NCI-H345 (cell line): Measurements from ENCODE around the gene TMEM39A.

Experiments
- DNase-seq: peaks from one replicate; lab custom pipeline; 2025; lab: John Stamatoyannopoulos, UW

Gene TMEM39A

DNA sequence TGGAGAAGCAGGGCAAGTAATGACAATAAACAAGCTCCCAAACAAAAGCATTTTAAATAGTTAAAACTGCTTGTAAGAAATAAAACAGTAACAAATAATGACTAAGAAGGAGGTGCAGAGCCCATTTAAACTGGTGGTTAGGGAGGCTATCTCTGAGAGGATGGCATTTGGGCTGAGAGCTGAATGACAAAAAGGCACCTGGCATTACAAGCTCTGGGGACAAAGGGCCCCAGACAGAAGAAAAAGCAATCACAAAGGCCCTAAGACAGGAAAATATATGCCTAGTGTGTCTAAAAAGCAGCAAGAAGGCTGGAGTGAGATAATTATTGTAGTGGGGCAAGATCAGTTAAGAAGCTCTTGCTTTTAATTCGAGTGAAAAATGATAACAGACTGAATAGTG, 9.6 kb downstream of the TMEM39A start:
- no peak for DNase-seq

- DNase-seq = no peak
Measured at GRCh38 chr3:119444590-119444989, 18.8 kb downstream of the TMEM39A start.

- DNase-seq = no peak
Measured at GRCh38 chr3:119443179-119443578, 20.2 kb downstream of the TMEM39A start.

GRCh38 chr3:119437691-119438258, 25.6 kb downstream of the TMEM39A start:
- DNase-seq = no peak

- DNase-seq = no peak
Measured at GRCh38 chr3:119436977-119437376, 26.4 kb downstream of the TMEM39A start.

DNA sequence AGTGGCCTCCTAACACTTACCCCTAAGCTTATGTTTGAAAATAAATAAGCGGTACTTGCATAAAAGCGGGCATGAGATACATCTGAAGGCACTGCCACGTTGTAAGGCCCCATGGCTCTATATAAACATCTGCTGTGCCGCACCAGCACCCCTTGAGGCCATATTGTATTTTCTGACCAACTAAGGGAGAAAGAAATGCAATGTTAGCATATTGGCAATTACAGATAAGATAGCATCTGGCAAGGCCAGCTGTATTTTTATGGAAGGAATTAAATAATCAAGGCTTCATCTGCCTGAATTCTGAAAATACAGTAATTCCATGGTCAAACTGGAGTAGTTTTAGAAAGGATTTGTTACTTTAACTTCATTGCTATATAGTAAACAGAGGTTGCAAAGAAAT, 28.7 kb downstream of the TMEM39A start:
- DNase-seq = no peak

- no peak for DNase-seq
Measured at GRCh38 chr3:119433613-119434325, 29.6 kb downstream of the TMEM39A start.

DNA sequence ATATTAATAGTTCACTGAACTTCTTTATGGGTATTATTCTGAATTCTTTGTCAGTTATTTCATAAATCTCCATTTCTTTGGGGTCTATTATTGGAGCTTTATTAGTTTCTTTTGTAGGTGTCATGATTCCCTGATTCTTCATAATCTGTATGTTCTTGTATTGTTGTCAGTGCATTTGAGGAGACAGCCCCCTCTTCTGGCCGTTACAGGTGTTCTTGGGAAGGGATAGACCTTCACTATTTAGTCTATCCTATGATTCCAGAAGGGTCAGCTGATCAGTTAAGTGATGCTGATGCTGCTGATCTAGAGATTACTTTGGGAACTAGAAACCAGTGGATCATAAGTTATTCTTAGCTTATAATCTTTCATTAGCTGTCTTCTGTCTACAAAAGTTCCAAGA, 34.9 kb downstream of the TMEM39A start:
- no peak for DNase-seq

- DNase-seq = no peak
Measured at GRCh38 chr3:119427669-119428068, 35.7 kb downstream of the TMEM39A start.

DNA sequence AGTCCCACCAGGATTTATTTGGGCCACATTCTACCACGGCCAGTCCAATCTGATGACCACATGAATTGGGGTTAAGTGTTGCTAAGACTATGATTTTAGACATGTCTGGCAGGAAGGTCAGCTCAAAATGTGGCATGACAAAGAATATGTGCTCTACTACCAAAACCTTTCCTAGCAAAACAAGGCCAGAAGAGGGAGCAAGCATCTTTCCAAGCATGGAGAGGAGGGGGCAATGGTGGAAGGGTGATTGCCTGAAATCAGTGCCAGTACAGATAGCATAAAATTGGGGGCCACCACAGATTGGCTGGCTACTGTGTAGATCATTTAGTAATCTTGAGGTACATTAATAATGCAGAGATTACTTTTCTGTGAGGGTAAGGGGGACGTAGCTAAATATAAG, 43.2 kb downstream of the TMEM39A start:
- no peak for DNase-seq

DNA sequence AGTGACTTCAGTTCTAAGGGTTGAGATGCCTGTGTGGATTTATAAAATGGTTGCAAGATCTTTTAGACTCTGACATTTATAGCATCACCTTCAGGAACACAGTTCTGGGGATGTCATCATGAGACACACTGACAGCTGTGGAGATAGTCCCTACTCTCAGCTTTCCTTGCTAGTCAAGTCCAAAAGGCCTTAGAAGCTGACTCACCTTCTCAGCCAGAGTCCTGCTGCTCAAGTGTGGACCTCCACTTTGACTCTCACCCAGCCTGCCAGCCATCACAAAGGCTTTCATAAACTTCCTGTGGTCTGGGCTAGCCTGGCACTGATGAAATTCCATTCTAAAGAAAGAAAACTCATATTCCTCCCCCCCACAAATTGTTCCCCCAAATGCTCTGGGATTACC, 44.8 kb downstream of the TMEM39A start:
- DNase-seq = no peak

GRCh38 chr3:119417771-119418512, 45.5 kb downstream of the TMEM39A start:
- no peak for DNase-seq

DNA sequence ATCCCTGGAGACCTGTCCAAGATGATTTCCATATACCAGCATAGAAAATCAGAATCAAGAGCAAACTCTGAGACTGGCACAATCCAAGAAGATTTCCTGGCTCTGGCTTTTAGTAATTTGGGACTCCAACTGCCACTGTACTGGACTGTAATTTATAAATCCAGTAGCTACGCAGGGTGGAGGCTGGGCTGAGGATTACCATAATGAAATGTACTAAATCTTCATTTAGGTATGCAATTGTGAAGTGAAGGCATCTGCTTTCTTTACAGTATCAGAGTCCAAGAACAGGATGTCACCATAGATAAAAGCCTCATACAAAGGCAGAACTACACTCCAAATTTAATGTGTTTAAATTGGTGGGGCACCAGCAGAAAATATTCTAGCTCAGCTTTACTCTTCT, 46.5 kb downstream of the TMEM39A start:
- DNase-seq = no peak

- DNase-seq = no peak
Measured at GRCh38 chr3:119413603-119414280, 49.7 kb downstream of the TMEM39A start.

- DNase-seq = no peak
Measured at GRCh38 chr3:119409844-119410243, 53.6 kb downstream of the TMEM39A start.

- no peak for DNase-seq
Measured at GRCh38 chr3:119408243-119408950, 55.0 kb downstream of the TMEM39A start.

DNA sequence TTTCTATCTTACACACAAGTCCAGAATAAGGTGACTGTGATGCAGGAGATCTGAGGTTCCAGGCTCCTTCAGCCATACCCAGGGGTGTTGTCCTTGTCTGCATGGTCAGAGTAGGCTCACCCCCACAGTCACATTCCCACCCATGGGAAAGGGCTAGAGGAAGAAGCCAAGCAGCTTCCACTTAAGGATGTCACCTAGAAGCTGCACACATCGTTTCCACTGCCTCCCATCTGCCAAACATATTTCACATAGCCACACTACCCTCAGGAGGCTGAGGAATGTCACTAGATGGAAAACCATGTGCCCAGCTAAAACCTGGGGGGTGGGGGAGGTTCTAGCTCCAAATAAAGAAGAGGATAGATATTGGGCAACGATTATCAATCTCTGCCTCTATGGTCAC, 58.1 kb downstream of the TMEM39A start:
- no peak for DNase-seq

- no peak for DNase-seq
Measured at GRCh38 chr3:119403201-119403600, 60.2 kb downstream of the TMEM39A start.

- DNase-seq = no peak
Measured at GRCh38 chr3:119402791-119403190, 60.6 kb downstream of the TMEM39A start.

DNA sequence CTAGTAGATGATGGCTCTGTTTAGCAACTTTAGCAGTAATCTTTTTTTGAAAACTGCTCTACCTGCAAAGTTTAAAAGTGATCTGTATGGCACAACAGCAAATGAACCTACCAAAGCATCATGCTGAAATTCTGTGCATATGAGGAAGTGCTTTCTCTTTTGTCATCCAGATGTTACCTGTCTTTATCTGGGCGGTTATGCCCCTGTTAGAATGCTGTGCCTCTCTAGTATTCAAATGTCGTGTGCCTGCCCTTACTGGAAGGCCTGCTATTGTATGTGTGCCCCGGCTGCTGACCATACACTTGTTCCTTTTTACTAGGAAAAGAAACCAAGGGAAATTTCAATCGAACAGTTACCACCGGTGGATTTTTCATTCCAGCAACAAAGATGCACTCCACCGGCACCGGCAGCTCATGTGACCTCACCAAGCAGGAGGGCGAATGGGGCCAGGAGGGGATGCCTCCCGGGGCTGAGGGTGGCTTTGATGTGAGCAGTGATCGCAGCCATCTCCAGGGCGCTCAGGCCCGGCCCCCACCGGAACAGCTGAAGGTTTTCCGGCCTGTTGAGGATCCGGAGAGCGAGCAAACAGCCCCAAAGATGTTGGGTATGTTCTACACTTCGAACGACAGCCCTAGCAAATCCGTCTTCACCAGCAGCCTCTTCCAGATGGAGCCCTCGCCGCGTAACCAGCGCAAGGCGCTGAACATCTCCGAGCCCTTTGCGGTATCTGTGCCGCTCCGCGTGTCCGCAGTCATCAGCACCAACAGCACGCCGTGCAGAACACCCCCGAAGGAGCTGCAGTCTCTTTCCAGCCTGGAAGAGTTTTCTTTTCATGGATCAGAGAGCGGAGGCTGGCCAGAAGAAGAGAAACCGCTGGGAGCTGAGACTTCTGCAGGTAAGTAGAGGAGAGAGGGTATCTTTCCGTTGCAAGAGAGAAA, 61.6 kb downstream of the TMEM39A start:
- DNase-seq = no peak

DNA sequence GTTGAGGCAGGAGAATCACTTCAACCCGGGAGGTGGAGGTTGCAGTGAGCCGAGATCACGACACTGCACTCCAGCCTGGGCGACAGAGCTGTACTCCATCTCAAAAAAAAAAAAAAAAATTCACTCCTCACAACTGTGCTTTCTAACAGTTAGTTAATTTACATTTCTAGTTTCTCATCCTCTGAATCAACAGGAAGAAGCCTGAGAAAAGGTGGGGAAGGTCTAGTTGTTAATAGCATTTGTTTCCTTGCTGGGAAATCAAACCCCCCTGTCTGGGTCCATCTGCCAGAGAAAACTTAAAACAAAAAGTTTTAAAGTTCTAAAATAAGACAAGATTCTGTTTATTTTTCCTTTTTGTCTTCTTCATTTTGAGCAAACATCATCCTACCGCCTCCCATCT, 62.3 kb downstream of the TMEM39A start:
- DNase-seq = no peak
